ENCODE data around the gene SNRNP200.
A peak's percentile ranks its signal among the peaks of the same experiment; 100 is the strongest.

SNRNP200 gene

GRCh38 chr2:96315400-96316071 is 10.2 kb upstream of the SNRNP200 start:
- in situ Hi-C loops (cut with HindIII; ENCODE audit: low sequenced_read_pairs): no loop called here
- H3K4me3 ChIP-seq (ENCODE audit: low read depth, low read length): no peak overlapping the region
- peak; percentile 86 for DNase-seq (ENCODE audit: low read depth)
- TF ChIP-seq CTCF (IDR thresholded peaks at IDR 0.05; ENCODE audit: low read depth, low read length, missing control alignments): no peak

DNA sequence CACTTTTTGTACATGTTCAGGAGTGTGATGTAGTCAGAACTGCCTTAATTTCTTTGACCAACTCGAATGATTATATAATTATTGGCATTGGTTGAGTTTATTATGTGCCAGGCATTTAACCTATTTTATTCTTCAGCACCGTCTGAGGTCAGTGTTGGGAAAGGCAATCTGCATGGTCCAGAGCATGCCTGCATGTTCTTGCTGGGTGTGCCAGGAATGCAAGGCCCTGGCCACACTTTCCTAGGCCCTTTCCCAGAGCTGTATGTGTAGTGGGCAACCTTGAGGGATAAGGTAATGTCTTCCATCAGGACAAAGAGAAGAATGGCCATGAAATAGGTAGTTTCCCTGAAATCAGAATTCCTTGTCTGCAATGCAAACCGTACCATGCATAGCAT is 9.7 kb upstream of the SNRNP200 start:
- TF ChIP-seq CTCF (IDR thresholded peaks at IDR 0.05; ENCODE audit: low read depth, low read length, missing control alignments): no peak
- no peak overlapping the region for H3K4me3 ChIP-seq (ENCODE audit: low read depth, low read length)
- no peak for DNase-seq (ENCODE audit: low read depth)
- in situ Hi-C loops (cut with HindIII; ENCODE audit: low sequenced_read_pairs): no loop called here

DNA sequence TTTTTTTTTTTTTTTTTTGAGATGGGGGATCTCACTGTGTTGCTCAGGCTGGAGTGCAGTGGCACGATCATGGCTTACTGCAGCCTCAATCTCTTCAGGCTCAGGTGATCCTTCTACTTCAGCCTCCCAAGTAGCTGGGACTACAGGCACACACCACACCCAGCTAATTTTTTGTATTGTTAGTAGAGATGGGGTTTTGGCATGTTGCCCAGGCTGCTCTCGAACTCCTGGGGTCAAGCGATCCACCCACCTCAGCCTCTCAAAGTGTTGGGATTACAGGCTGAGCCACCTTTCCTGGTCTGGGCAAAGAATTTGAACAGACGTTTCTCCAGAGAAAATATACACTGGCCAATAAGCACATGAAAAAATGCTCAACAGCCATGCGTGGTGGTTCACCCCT is 2.9 kb upstream of the SNRNP200 start:
- DNase-seq (ENCODE audit: low read depth): no peak
- TF ChIP-seq CTCF (IDR thresholded peaks at IDR 0.05; ENCODE audit: low read depth, low read length, missing control alignments): no peak
- H3K4me3 ChIP-seq (ENCODE audit: low read depth, low read length): no peak overlapping the region
- in situ Hi-C loops (cut with HindIII; ENCODE audit: low sequenced_read_pairs): no loop called here

- in situ Hi-C loops (cut with HindIII; ENCODE audit: low sequenced_read_pairs): no loop called here
- H3K4me3 ChIP-seq (ENCODE audit: low read depth, low read length): peak overlapping the region; percentile 99
- no peak for TF ChIP-seq CTCF (IDR thresholded peaks at IDR 0.05; ENCODE audit: low read depth, low read length, missing control alignments)
- no peak for DNase-seq (ENCODE audit: low read depth)
Measured at GRCh38 chr2:96306370-96306769, 1.0 kb upstream of the SNRNP200 start.

- peak overlapping the region; percentile 99 for H3K4me3 ChIP-seq (ENCODE audit: low read depth, low read length)
- no peak for DNase-seq (ENCODE audit: low read depth)
- in situ Hi-C loops (cut with HindIII; ENCODE audit: low sequenced_read_pairs): no loop called here
- no peak for TF ChIP-seq CTCF (IDR thresholded peaks at IDR 0.05; ENCODE audit: low read depth, low read length, missing control alignments)
Measured at GRCh38 chr2:96305979-96306308, 598 bp upstream of the SNRNP200 start.

DNA sequence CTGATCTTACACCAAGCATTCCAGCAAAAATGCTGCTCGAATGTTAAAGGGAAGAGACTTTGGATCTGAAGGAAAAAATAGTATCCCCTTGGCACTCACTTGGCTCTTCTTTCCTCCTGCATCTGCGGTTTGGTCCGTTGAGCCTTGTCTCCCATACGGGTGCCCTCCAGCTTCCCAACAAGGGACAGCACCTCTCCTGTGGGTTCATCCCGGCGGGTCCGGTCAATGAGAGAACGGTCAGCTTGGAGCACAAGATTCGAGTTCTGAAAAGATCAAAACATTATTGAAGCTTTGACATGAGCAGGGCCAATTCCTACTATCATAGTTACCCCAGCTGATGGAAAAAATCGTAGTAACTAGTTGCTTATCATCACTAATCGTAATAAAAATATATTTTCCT is 740 bp downstream of the SNRNP200 start:
- H3K4me3 ChIP-seq (ENCODE audit: low read depth, low read length): peak overlapping the region; percentile 99
- TF ChIP-seq CTCF (IDR thresholded peaks at IDR 0.05; ENCODE audit: low read depth, low read length, missing control alignments): no peak
- in situ Hi-C loops (cut with HindIII; ENCODE audit: low sequenced_read_pairs): no loop called here
- no peak for DNase-seq (ENCODE audit: low read depth)

Data from astrocyte of the cerebellum (primary cell).